ENCODE measurements around the gene KNTC1.
"Not testable (repeated sequence)": the region's sequence is repeated elsewhere in the genome, so short reads cannot be mapped to it uniquely, and the experiment has no call there.

KNTC1 gene

DNA sequence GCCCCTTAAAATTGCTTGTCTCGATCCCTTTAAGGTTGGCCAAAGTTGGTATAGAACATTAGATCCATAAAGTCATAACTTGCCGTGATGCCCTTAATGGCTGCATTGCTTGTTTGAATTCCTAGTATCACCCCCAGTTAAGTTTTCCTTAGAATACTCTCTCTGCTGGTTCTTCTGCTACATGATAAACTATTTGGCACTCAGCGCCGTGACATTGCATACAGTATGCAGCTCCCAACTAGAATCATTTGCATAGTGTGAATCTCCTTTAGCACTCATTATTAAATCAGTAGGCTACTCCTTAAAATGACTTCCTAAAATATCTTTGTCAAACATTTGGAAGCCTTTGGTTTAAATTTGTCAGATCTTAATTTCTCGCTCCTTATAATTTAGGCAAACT lies 42.2 kb downstream of the KNTC1 start:
- DNase-seq: no peak
- TF ChIP-seq EZH2 (optimal IDR thresholded peaks at IDR 0.05; ENCODE audit: low read depth, low read length): no peak
- TF ChIP-seq CTCF (IDR thresholded peaks at IDR 0.05; ENCODE audit: low read length): no peak
- no peak for TF ChIP-seq EZH2phosphoT487 (IDR thresholded peaks at IDR 0.05; ENCODE audit: low read length)
- no peak overlapping the region for H3K4me2 ChIP-seq (ENCODE audit: low read depth, low read length)
- no peaks in the 10 kb centered on the region for H3F3A ChIP-seq (ENCODE audit: insufficient read depth, low read length)
- no peak overlapping the region for H2AFZ ChIP-seq (ENCODE audit: low read length)
- H4K20me1 ChIP-seq (ENCODE audit: insufficient read depth, low read length): no peaks in the 10 kb centered on the region
- H3K9ac ChIP-seq (ENCODE audit: low read length): no peak overlapping the region
- no peaks in the 10 kb centered on the region for H3K36me3 ChIP-seq (replicated peaks; ENCODE audit: insufficient read depth, low read length)
- H3K9me3 ChIP-seq (replicated peaks; ENCODE audit: insufficient read depth, low read length): no peaks in the 10 kb centered on the region
- H3K4me1 ChIP-seq (ENCODE audit: low read length): no peaks in the 10 kb centered on the region
- no peaks in the 10 kb centered on the region for H3K27me3 ChIP-seq (replicated peaks; ENCODE audit: insufficient read depth, low read length)
- no peak overlapping the region for H3K27ac ChIP-seq (ENCODE audit: low read length)
- no peaks in the 10 kb centered on the region for H3K79me2 ChIP-seq (ENCODE audit: low read length)
- no peak overlapping the region for H3K4me3 ChIP-seq (ENCODE audit: low read length)
- no peaks in the 10 kb centered on the region for H3K9me2 ChIP-seq (replicated peaks; ENCODE audit: insufficient read depth, low read length)

DNA sequence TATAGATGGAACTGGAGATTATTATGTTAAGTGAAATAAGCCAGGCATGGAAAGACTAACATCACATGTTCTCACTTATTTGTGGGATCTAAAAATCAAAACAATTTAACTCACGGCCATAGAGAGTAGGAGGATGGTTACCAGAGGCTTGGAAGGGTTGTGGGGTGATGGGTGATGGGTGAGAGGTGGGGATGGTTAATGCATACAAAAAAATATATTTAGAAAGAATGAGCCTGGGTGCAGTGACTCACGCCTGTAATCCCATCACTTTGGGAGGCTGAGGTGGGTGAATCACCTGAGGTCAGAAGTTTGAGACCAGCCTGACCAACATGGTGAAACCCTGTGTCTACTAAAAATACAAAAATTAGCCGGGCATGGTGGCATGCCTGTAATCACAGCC lies 43.0 kb downstream of the KNTC1 start:
- H3F3A ChIP-seq (ENCODE audit: insufficient read depth, low read length); H3K4me3 ChIP-seq (ENCODE audit: low read length); DNase-seq; H3K4me1 ChIP-seq (ENCODE audit: low read length); H3K9ac ChIP-seq (ENCODE audit: low read length); H3K27ac ChIP-seq (ENCODE audit: low read length); H3K9me3 ChIP-seq (replicated peaks; ENCODE audit: insufficient read depth, low read length); H4K20me1 ChIP-seq (ENCODE audit: insufficient read depth, low read length); H3K79me2 ChIP-seq (ENCODE audit: low read length); H3K27me3 ChIP-seq (replicated peaks; ENCODE audit: insufficient read depth, low read length); H3K4me2 ChIP-seq (ENCODE audit: low read depth, low read length); H3K9me2 ChIP-seq (replicated peaks; ENCODE audit: insufficient read depth, low read length); H2AFZ ChIP-seq (ENCODE audit: low read length); H3K36me3 ChIP-seq (replicated peaks; ENCODE audit: insufficient read depth, low read length): not testable (repeated sequence)

- no peak for DNase-seq
Observed at GRCh38 chr12:122571821-122572220, 44.8 kb downstream of the KNTC1 start.

GRCh38 chr12:122583294-122583693 lies 56.2 kb downstream of the KNTC1 start:
- H3K4me1 ChIP-seq (ENCODE audit: low read length); DNase-seq; H3K9me3 ChIP-seq (replicated peaks; ENCODE audit: insufficient read depth, low read length); H3K4me3 ChIP-seq (ENCODE audit: low read length); H4K20me1 ChIP-seq (ENCODE audit: insufficient read depth, low read length); H3F3A ChIP-seq (ENCODE audit: insufficient read depth, low read length); H3K27me3 ChIP-seq (replicated peaks; ENCODE audit: insufficient read depth, low read length); H3K9me2 ChIP-seq (replicated peaks; ENCODE audit: insufficient read depth, low read length); H2AFZ ChIP-seq (ENCODE audit: low read length); H3K36me3 ChIP-seq (replicated peaks; ENCODE audit: insufficient read depth, low read length); H3K79me2 ChIP-seq (ENCODE audit: low read length); H3K9ac ChIP-seq (ENCODE audit: low read length); H3K27ac ChIP-seq (ENCODE audit: low read length); H3K4me2 ChIP-seq (ENCODE audit: low read depth, low read length): not testable (repeated sequence)

More at GRCh38 chr12:122571821-122572220, 44.8 kb downstream of the KNTC1 start:
- Histone ChIP-seq H3K4me3 (ENCODE audit: low read length) (no peak overlapping the region), H3K4me2 (ENCODE audit: low read depth, low read length) (no peak overlapping the region), H3F3A (ENCODE audit: insufficient read depth, low read length) (no peaks in the 10 kb centered on the region), H2AFZ (ENCODE audit: low read length) (no peak overlapping the region), H3K79me2 (ENCODE audit: low read length) (no peaks in the 10 kb centered on the region), H4K20me1 (ENCODE audit: insufficient read depth, low read length) (no peaks in the 10 kb centered on the region), H3K4me1 (ENCODE audit: low read length) (no peaks in the 10 kb centered on the region), H3K27me3 (replicated peaks; ENCODE audit: insufficient read depth, low read length) (no peaks in the 10 kb centered on the region), H3K9ac (ENCODE audit: low read length) (no peak overlapping the region), H3K36me3 (replicated peaks; ENCODE audit: insufficient read depth, low read length) (no peaks in the 10 kb centered on the region), H3K9me2 (replicated peaks; ENCODE audit: insufficient read depth, low read length) (no peaks in the 10 kb centered on the region), H3K9me3 (replicated peaks; ENCODE audit: insufficient read depth, low read length) (no peaks in the 10 kb centered on the region), H3K27ac (ENCODE audit: low read length) (no peak overlapping the region)
- TF ChIP-seq EZH2phosphoT487 (IDR thresholded peaks at IDR 0.05; ENCODE audit: low read length) (no peak), EZH2 (optimal IDR thresholded peaks at IDR 0.05; ENCODE audit: low read depth, low read length) (no peak), CTCF (IDR thresholded peaks at IDR 0.05; ENCODE audit: low read length) (no peak)

Measured in MM.1S (cell line).